Eye (tissue), 1 donor: ENCODE results near the gene WFDC1.

ENCODE experiments used
- DNase-seq: peaks from one replicate; pipeline ENCODE4 v3.0.0-alpha.2; 2015

The WFDC1 gene

GRCh38 chr16:84274515-84274914 lies 20.2 kb upstream of the WFDC1 start:
- DNase-seq: no peak

GRCh38 chr16:84275585-84276151 lies 19.0 kb upstream of the WFDC1 start:
- no peak for DNase-seq

- DNase-seq: peak; percentile 85
Observed at GRCh38 chr16:84277244-84277823, 17.3 kb upstream of the WFDC1 start.

GRCh38 chr16:84278333-84278732 lies 16.3 kb upstream of the WFDC1 start:
- no peak for DNase-seq

- peak; percentile 85 for DNase-seq
Observed at GRCh38 chr16:84278968-84279367, 15.7 kb upstream of the WFDC1 start.

- no peak for DNase-seq
Observed at GRCh38 chr16:84279881-84280280, 14.8 kb upstream of the WFDC1 start.

GRCh38 chr16:84281074-84281473 lies 13.6 kb upstream of the WFDC1 start:
- peak; percentile 78 for DNase-seq

GRCh38 chr16:84282533-84282932 lies 12.1 kb upstream of the WFDC1 start:
- no peak for DNase-seq

- DNase-seq: no peak
Observed at GRCh38 chr16:84283314-84284153, 11.1 kb upstream of the WFDC1 start.

- DNase-seq: peak; percentile 62
Observed at GRCh38 chr16:84284154-84284722, 10.4 kb upstream of the WFDC1 start.

GRCh38 chr16:84286578-84287240 lies 8.0 kb upstream of the WFDC1 start:
- DNase-seq: peak; percentile 88

- DNase-seq: no peak
Observed at GRCh38 chr16:84288902-84289301, 5.8 kb upstream of the WFDC1 start.

- no peak for DNase-seq
Observed at GRCh38 chr16:84291226-84291625, 3.5 kb upstream of the WFDC1 start.

GRCh38 chr16:84292011-84292410 lies 2.7 kb upstream of the WFDC1 start:
- no peak for DNase-seq

- no peak for DNase-seq
Observed at GRCh38 chr16:84293406-84293805, 1.3 kb upstream of the WFDC1 start.

- DNase-seq: no peak
Observed at GRCh38 chr16:84294117-84294516, 561 bp upstream of the WFDC1 start.

- no peak for DNase-seq
Observed at GRCh38 chr16:84295203-84295860, 654 bp downstream of the WFDC1 start.

GRCh38 chr16:84298376-84298899 lies 3.8 kb downstream of the WFDC1 start:
- DNase-seq: no peak

- no peak for DNase-seq
Observed at GRCh38 chr16:84299734-84300440, 5.2 kb downstream of the WFDC1 start.

- DNase-seq: no peak
Observed at GRCh38 chr16:84302111-84302954, 7.7 kb downstream of the WFDC1 start.

GRCh38 chr16:84303023-84303422 lies 8.3 kb downstream of the WFDC1 start:
- no peak for DNase-seq
